Measurements from ENCODE around the gene MED6.

Gene MED6

GRCh38 chr14:70642303-70643235, 42.1 kb upstream of the MED6 start:
- peak; percentile 69 for DNase-seq (ENCODE audit: extremely low spot score)
- POLR2A ChIA-PET = no interaction called here
- CTCF ChIA-PET = interaction anchor here (1.6 to 1.9 kb wide), 3 partner anchors 12 to 19 kb away, joined by 5 to 6 read pairs (median 6); no protein-coding TSS in a partner anchor
- no peak for TF ChIP-seq CTCF (IDR thresholded peaks at IDR 0.05; ENCODE audit: control extremely low read depth, extremely low read depth, low read depth, missing control alignments)

- DNase-seq (ENCODE audit: extremely low spot score) = peak; percentile 53
- TF ChIP-seq CTCF (IDR thresholded peaks at IDR 0.05; ENCODE audit: control extremely low read depth, extremely low read depth, low read depth, missing control alignments) = no peak
- ChIA-PET CTCF (interaction anchor here (0.8 to 1.9 kb wide), 7 partner anchors 13 to 72 kb away, joined by 3 to 6 read pairs (median 5); no protein-coding TSS in a partner anchor), POLR2A (no interaction called here)
Measured at GRCh38 chr14:70641548-70642302, 41.3 kb upstream of the MED6 start, which contains the start of gene TTC9. Gene TTC9, plus strand, starts transcription at chr14:70641916. Its CDS starts 214 bp downstream, at chr14:70642130.

- ChIA-PET POLR2A (no interaction called here), CTCF (interaction anchor here (0.8 to 1.9 kb wide), 6 partner anchors 13 to 72 kb away, joined by 3 to 6 read pairs (median 4); no protein-coding TSS in a partner anchor)
Measured at GRCh38 chr14:70640938-70641547, 40.6 kb upstream of the MED6 start.

GRCh38 chr14:70638416-70638815, 38.0 kb upstream of the MED6 start:
- ChIA-PET POLR2A (no interaction called here), CTCF (interaction anchor here (0.8 to 1.4 kb wide), 3 partner anchors 19 to 179 kb away, joined by 3 to 5 read pairs (median 4); no protein-coding TSS in a partner anchor)
- DNase-seq (ENCODE audit: extremely low spot score) = no peak
- no peak for TF ChIP-seq CTCF (IDR thresholded peaks at IDR 0.05; ENCODE audit: control extremely low read depth, extremely low read depth, low read depth, missing control alignments)

More at GRCh38 chr14:70640938-70641547, 40.6 kb upstream of the MED6 start:
- TF ChIP-seq CTCF (IDR thresholded peaks at IDR 0.05; ENCODE audit: control extremely low read depth, extremely low read depth, low read depth, missing control alignments) = no peak
- peak; percentile 72 for DNase-seq (ENCODE audit: extremely low spot score)

- no peak for DNase-seq (ENCODE audit: extremely low spot score)
- POLR2A ChIA-PET = no interaction called here
- TF ChIP-seq CTCF (IDR thresholded peaks at IDR 0.05; ENCODE audit: control extremely low read depth, extremely low read depth, low read depth, missing control alignments) = no peak
- CTCF ChIA-PET = interaction anchor here (0.6 to 1.5 kb wide), 3 partner anchors 9 to 77 kb away, joined by 3 read pairs; no protein-coding TSS in a partner anchor
Measured at GRCh38 chr14:70635971-70636595, 35.6 kb upstream of the MED6 start.

All from GM10248 (cell line).